ENCODE data around the gene C1orf74. TPM values are rescaled to one million over a fixed set of nuclear protein-coding genes. Genes with fewer than 3 reads are reported as not detected.

C1orf74 gene
- total RNA-seq, 1 donor from 2014 or later = 2.8 TPM

DNA sequence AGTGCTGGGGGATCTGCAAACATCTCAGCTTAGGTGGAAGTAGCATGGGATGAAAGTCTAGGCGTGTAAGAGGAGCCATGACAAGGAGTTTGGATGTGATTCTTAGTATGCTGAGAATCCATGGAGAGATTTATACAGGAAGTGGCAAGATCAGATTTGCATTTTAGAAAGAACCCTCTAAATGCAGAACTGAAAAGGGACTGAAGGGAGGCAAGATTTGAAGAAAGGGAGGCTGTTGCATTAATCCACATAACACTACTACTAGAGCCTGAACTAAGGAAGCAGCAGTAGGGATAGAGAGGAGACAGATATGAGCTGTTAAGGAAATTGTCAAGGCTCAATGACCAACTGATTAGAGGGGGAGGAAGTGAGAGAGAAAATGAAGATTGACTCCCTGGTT is 9.8 kb downstream of the C1orf74 start:
- H3K9me3 Mint-ChIP-seq (ENCODE audit: unreplicated experiment) = no peaks in the 10 kb centered on the region

DNA sequence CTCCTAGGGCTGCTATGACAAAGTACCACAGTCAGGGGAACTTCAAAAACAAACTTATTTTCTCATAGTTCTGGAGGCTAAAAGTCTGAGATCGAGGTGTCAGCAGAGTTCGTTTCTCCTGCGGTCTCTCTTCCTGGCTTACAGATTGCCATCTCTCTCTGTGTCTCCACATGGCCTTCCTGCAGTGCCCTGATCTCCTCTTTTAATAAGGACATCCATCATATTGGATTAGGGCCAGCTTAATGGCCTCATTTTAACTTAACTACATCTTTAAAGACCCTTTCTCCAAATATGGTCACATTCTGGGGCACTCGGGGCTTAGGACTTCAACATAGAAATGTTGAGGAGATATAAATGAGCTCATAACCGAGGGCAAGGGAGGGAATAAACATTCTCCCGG is 12.2 kb downstream of the C1orf74 start:
- no peaks in the 10 kb centered on the region for H3K36me3 Mint-ChIP-seq (ENCODE audit: low read depth, unreplicated experiment)
- TF ChIP-seq, protein P1, sequence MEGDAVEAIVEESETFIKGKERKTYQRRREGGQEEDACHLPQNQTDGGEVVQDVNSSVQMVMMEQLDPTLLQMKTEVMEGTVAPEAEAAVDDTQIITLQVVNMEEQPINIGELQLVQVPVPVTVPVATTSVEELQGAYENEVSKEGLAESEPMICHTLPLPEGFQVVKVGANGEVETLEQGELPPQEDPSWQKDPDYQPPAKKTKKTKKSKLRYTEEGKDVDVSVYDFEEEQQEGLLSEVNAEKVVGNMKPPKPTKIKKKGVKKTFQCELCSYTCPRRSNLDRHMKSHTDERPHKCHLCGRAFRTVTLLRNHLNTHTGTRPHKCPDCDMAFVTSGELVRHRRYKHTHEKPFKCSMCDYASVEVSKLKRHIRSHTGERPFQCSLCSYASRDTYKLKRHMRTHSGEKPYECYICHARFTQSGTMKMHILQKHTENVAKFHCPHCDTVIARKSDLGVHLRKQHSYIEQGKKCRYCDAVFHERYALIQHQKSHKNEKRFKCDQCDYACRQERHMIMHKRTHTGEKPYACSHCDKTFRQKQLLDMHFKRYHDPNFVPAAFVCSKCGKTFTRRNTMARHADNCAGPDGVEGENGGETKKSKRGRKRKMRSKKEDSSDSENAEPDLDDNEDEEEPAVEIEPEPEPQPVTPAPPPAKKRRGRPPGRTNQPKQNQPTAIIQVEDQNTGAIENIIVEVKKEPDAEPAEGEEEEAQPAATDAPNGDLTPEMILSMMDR (IDR thresholded peaks at IDR 0.05; ENCODE audit: unreplicated experiment) = no peak
- no peaks in the 10 kb centered on the region for H3K27me3 Mint-ChIP-seq (ENCODE audit: unreplicated experiment)
- no peak overlapping the region for H3K27ac Mint-ChIP-seq (ENCODE audit: unreplicated experiment)
- no peak for DNase-seq (ENCODE audit: low spot score)
- H3K9me3 Mint-ChIP-seq (ENCODE audit: unreplicated experiment) = peaks cover 4% of the 10 kb centered on the region
- H3K4me1 Mint-ChIP-seq (ENCODE audit: unreplicated experiment) = peaks cover 7% of the 10 kb centered on the region
- no peak overlapping the region for H3K4me3 Mint-ChIP-seq (ENCODE audit: unreplicated experiment)

More for the DNA sequence above, 9.8 kb downstream of the C1orf74 start:
- Mint-ChIP-seq H3K27ac (ENCODE audit: unreplicated experiment) (no peak overlapping the region), H3K4me1 (ENCODE audit: unreplicated experiment) (peaks cover 7% of the 10 kb centered on the region), H3K36me3 (ENCODE audit: low read depth, unreplicated experiment) (no peaks in the 10 kb centered on the region), H3K27me3 (ENCODE audit: unreplicated experiment) (no peaks in the 10 kb centered on the region), H3K4me3 (ENCODE audit: unreplicated experiment) (no peak overlapping the region)
- no peak for DNase-seq (ENCODE audit: low spot score)
- TF ChIP-seq, protein P1 (IDR thresholded peaks at IDR 0.05; ENCODE audit: unreplicated experiment) = no peak

GRCh38 chr1:209770636-209771415 is 13.5 kb downstream of the C1orf74 start:
- TF ChIP-seq, protein P1 (IDR thresholded peaks at IDR 0.05; ENCODE audit: unreplicated experiment) = no peak

GRCh38 chr1:209769971-209770370 is 14.4 kb downstream of the C1orf74 start:
- Mint-ChIP-seq H3K27ac (ENCODE audit: unreplicated experiment) (no peak overlapping the region), H3K9me3 (ENCODE audit: unreplicated experiment) (peaks cover 4% of the 10 kb centered on the region), H3K4me3 (ENCODE audit: unreplicated experiment) (no peak overlapping the region), H3K4me1 (ENCODE audit: unreplicated experiment) (peaks cover 7% of the 10 kb centered on the region), H3K27me3 (ENCODE audit: unreplicated experiment) (no peaks in the 10 kb centered on the region), H3K36me3 (ENCODE audit: low read depth, unreplicated experiment) (no peaks in the 10 kb centered on the region)
- no peak for DNase-seq (ENCODE audit: low spot score)
- TF ChIP-seq, protein P1 (IDR thresholded peaks at IDR 0.05; ENCODE audit: unreplicated experiment) = no peak

More at GRCh38 chr1:209770636-209771415, 13.5 kb downstream of the C1orf74 start:
- no peaks in the 10 kb centered on the region for H3K36me3 Mint-ChIP-seq (ENCODE audit: low read depth, unreplicated experiment)
- peaks cover 7% of the 10 kb centered on the region for H3K4me1 Mint-ChIP-seq (ENCODE audit: unreplicated experiment)
- no peak overlapping the region for H3K27ac Mint-ChIP-seq (ENCODE audit: unreplicated experiment)
- no peak overlapping the region for H3K4me3 Mint-ChIP-seq (ENCODE audit: unreplicated experiment)
- H3K27me3 Mint-ChIP-seq (ENCODE audit: unreplicated experiment) = no peaks in the 10 kb centered on the region
- DNase-seq (ENCODE audit: low spot score) = no peak
- H3K9me3 Mint-ChIP-seq (ENCODE audit: unreplicated experiment) = peaks cover 4% of the 10 kb centered on the region

DNA sequence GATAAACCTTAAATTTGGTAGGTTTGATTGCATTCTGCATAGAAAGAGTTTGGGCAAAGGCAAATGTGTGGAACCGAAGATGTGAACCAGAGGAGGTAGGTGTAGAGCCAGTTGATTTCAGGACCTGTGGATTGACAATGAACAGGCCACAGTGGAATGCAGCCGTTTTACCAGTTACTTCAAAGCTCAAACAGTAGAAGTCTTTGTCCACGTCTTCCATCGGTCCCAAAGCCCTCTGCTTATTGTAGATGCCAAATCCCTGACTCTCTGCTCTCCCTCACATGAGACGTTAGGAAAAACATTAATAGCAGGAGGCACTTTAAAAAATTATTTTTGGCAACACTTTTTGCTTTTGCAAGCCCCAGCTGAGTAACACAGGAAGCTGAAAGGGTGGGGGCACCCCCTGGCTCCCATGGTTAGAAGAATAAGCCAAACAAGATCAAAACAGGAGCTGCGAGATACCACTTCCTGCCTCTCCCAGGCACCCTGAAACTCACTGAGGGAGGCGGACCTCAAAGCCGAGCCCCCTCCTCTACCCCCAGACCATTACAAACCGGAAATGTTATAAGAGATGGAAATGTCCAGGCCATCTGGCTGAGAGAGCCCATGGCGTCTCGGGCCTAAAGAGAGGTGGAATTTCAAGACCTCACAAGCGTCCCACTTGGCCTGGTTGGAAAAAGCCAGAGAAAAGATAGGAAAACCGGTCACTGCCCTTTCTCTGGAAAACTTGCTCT is 15.0 kb downstream of the C1orf74 start:
- TF ChIP-seq, protein P1 (IDR thresholded peaks at IDR 0.05; ENCODE audit: unreplicated experiment) = no peak
- no peaks in the 10 kb centered on the region for H3K27me3 Mint-ChIP-seq (ENCODE audit: unreplicated experiment)
- H3K27ac Mint-ChIP-seq (ENCODE audit: unreplicated experiment) = no peak overlapping the region
- H3K36me3 Mint-ChIP-seq (ENCODE audit: low read depth, unreplicated experiment) = no peaks in the 10 kb centered on the region
- DNase-seq (ENCODE audit: low spot score) = no peak
- peaks cover 4% of the 10 kb centered on the region for H3K9me3 Mint-ChIP-seq (ENCODE audit: unreplicated experiment)
- H3K4me3 Mint-ChIP-seq (ENCODE audit: unreplicated experiment) = peak overlapping the region; percentile 26
- peaks cover 2% of the 10 kb centered on the region for H3K4me1 Mint-ChIP-seq (ENCODE audit: unreplicated experiment)
